ENCODE data around the gene PDCD1LG2. TPM values are rescaled to one million over a fixed set of nuclear protein-coding genes. Genes with fewer than 3 reads are reported as not detected.

PDCD1LG2 gene
- total RNA-seq, 1 experiment from 2014 or later: 0.47 TPM

GRCh38 chr9:5532790-5533189 lies 22.5 kb downstream of the PDCD1LG2 start:
- no peak for DNase-seq (ENCODE audit: low spot score)
- no peak for TF ChIP-seq EZH2 (IDR thresholded peaks at IDR 0.05; ENCODE audit: borderline replicate concordance, low read depth, low read length, poor library complexity, severe bottlenecking)
- TF ChIP-seq, protein P1, sequence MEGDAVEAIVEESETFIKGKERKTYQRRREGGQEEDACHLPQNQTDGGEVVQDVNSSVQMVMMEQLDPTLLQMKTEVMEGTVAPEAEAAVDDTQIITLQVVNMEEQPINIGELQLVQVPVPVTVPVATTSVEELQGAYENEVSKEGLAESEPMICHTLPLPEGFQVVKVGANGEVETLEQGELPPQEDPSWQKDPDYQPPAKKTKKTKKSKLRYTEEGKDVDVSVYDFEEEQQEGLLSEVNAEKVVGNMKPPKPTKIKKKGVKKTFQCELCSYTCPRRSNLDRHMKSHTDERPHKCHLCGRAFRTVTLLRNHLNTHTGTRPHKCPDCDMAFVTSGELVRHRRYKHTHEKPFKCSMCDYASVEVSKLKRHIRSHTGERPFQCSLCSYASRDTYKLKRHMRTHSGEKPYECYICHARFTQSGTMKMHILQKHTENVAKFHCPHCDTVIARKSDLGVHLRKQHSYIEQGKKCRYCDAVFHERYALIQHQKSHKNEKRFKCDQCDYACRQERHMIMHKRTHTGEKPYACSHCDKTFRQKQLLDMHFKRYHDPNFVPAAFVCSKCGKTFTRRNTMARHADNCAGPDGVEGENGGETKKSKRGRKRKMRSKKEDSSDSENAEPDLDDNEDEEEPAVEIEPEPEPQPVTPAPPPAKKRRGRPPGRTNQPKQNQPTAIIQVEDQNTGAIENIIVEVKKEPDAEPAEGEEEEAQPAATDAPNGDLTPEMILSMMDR (conservative IDR thresholded peaks at IDR 0.05; ENCODE audit: low read depth, low read length): no peak
- Histone ChIP-seq H3K27me3 (replicated peaks; ENCODE audit: insufficient read depth, low read depth, low read length, poor library complexity) (no peaks in the 10 kb centered on the region), H3K27ac (ENCODE audit: low read depth, low read length, poor library complexity, severe bottlenecking) (no peak overlapping the region), H3K9me3 (ENCODE audit: low read depth, low read length, poor library complexity, severe bottlenecking) (no peaks in the 10 kb centered on the region), H3K36me3 (ENCODE audit: insufficient read depth, low read length, poor library complexity, severe bottlenecking) (no peaks in the 10 kb centered on the region), H3K4me1 (ENCODE audit: insufficient read depth, low read length, poor library complexity, severe bottlenecking) (no peaks in the 10 kb centered on the region), H3K4me3 (ENCODE audit: low read depth, low read length, poor library complexity, severe bottlenecking) (no peak overlapping the region)
- ChIA-PET CTCF (no interaction called here), POLR2A (ENCODE audit: low non-redundant PET) (no interaction called here)
- intact Hi-C loops (cut with micrococcal nuclease; ENCODE audit: unreplicated experiment): no loop called here
- BruUV-seq (replicated peaks): no TSS peak

DNA sequence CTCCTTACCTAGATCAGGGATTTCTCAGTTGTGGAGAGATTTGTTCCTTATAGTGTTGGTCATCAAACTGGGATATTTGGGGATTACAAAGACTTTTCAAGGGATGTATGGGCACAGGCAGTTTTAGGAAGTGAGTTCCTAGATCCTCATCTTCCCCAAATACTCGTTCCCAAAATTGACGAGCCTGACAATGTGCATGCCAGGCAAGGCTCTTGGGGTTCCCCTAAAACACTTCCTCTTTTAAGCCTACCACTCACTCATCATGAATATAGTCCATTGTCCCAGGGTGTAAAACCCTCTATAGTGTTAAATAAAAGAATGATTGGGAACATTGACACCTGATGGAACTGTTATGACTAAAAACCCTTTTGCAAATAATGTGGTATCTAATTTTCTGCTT lies 26.4 kb downstream of the PDCD1LG2 start:
- CTCF ChIA-PET: no interaction called here
- no TSS peak for BruUV-seq (replicated peaks)
- H3K27me3 ChIP-seq (replicated peaks; ENCODE audit: insufficient read depth, low read depth, low read length, poor library complexity): no peaks in the 10 kb centered on the region
- DNase-seq (ENCODE audit: low spot score): no peak
- intact Hi-C loops (cut with micrococcal nuclease; ENCODE audit: unreplicated experiment): no loop called here
- no peak overlapping the region for H3K27ac ChIP-seq (ENCODE audit: low read depth, low read length, poor library complexity, severe bottlenecking)
- H3K4me3 ChIP-seq (ENCODE audit: low read depth, low read length, poor library complexity, severe bottlenecking): no peak overlapping the region
- H3K4me1 ChIP-seq (ENCODE audit: insufficient read depth, low read length, poor library complexity, severe bottlenecking): no peaks in the 10 kb centered on the region
- no peak for TF ChIP-seq EZH2 (IDR thresholded peaks at IDR 0.05; ENCODE audit: borderline replicate concordance, low read depth, low read length, poor library complexity, severe bottlenecking)
- TF ChIP-seq, protein P1 (conservative IDR thresholded peaks at IDR 0.05; ENCODE audit: low read depth, low read length): no peak
- no peaks in the 10 kb centered on the region for H3K9me3 ChIP-seq (ENCODE audit: low read depth, low read length, poor library complexity, severe bottlenecking)
- POLR2A ChIA-PET (ENCODE audit: low non-redundant PET): no interaction called here
- no peaks in the 10 kb centered on the region for H3K36me3 ChIP-seq (ENCODE audit: insufficient read depth, low read length, poor library complexity, severe bottlenecking)

DNA sequence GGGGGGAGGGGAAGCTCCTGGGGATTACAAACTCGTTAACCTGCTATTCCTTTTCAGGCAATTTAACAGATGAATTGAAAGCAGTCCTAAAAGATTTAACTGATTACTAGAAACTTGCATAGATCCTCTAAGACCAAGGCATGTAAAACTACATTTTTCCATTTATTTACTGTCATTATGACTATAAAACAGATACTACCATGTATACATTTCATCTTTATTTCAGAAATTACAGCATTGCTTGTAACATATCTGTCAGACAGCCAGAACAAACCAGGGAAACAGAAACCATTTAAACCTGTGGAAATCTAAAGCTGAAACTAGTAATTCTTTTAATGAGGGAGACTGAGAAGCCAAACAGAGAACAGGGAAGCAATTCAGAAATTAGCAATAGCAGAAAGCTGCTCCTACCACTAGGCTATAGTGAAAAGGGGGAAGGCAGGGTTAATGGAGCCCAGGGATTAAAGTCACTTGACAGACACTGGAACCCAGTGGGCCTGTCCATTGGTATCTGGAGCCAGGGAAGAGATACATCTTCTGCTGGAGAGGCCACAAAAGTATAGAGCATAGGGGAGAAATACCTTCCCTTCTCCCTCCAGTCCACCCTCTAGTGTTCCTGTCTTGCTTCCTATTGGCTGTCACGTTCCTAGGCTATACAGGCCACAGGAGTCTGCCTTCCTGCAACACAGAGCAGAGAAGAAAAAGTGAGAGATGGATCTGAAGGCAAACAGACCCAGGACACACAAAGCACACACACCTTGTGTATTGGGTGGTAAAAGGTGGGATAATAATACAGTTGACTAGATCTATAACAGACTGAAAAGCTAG lies 33.8 kb downstream of the PDCD1LG2 start:
- no peak for DNase-seq (ENCODE audit: low spot score)
- H3K27ac ChIP-seq (ENCODE audit: low read depth, low read length, poor library complexity, severe bottlenecking): no peak overlapping the region
- no peaks in the 10 kb centered on the region for H3K27me3 ChIP-seq (replicated peaks; ENCODE audit: insufficient read depth, low read depth, low read length, poor library complexity)
- no peaks in the 10 kb centered on the region for H3K4me1 ChIP-seq (ENCODE audit: insufficient read depth, low read length, poor library complexity, severe bottlenecking)
- POLR2A ChIA-PET (ENCODE audit: low non-redundant PET): no interaction called here
- H3K9me3 ChIP-seq (ENCODE audit: low read depth, low read length, poor library complexity, severe bottlenecking): no peaks in the 10 kb centered on the region
- H3K4me3 ChIP-seq (ENCODE audit: low read depth, low read length, poor library complexity, severe bottlenecking): no peak overlapping the region
- CTCF ChIA-PET: no interaction called here
- H3K36me3 ChIP-seq (ENCODE audit: insufficient read depth, low read length, poor library complexity, severe bottlenecking): no peaks in the 10 kb centered on the region
- TF ChIP-seq, protein P1 (conservative IDR thresholded peaks at IDR 0.05; ENCODE audit: low read depth, low read length): no peak
- no peak for TF ChIP-seq EZH2 (IDR thresholded peaks at IDR 0.05; ENCODE audit: borderline replicate concordance, low read depth, low read length, poor library complexity, severe bottlenecking)
- BruUV-seq (replicated peaks): no TSS peak
- intact Hi-C loops (cut with micrococcal nuclease; ENCODE audit: unreplicated experiment): no loop called here
